ENCODE data around the gene FARP1. TPM values are rescaled to one million over a fixed set of nuclear protein-coding genes. Genes with fewer than 3 reads are reported as not detected.

Gene FARP1
- total RNA-seq, 4 donors from 2014 or later, result 103 to 172 (median 129) TPM

- no peak overlapping the region for H3K27ac ChIP-seq
- intact Hi-C loops (cut with DNase I), result no loop called here
- 96% methylated on average over 3 of the region's 3 CpGs for WGBS, 2 donors
- TF ChIP-seq POLR2A (IDR thresholded peaks at IDR 0.05) (no peak), CTCF (IDR thresholded peaks at IDR 0.05) (no peak)
- H3K9me3 ChIP-seq, result no peaks in the 10 kb centered on the region
- H3K27me3 ChIP-seq, result no peaks in the 10 kb centered on the region
- peaks cover 22 to 23% of the 10 kb centered on the region in 2 donors for H3K4me1 ChIP-seq
- no peaks in the 10 kb centered on the region for H3K36me3 ChIP-seq
- H3K4me3 ChIP-seq (replicated peaks in 1 of 3), result no peak overlapping the region
- DNase-seq, result no peak
Measured at GRCh38 chr13:98290261-98290660, 147.4 kb downstream of the FARP1 start.

GRCh38 chr13:98291658-98292057 is 148.8 kb downstream of the FARP1 start:
- Histone ChIP-seq H3K4me3 (replicated peaks in 1 of 3) (no peak overlapping the region), H3K27me3 (no peaks in the 10 kb centered on the region), H3K4me1 (peaks cover 19% of the 10 kb centered on the region in 2 donors), H3K27ac (no peak overlapping the region), H3K36me3 (no peaks in the 10 kb centered on the region), H3K9me3 (no peaks in the 10 kb centered on the region)
- intact Hi-C loops (cut with DNase I), result no loop called here
- 42 to 77% methylated on average over 2 of the region's 2 CpGs for WGBS, 2 donors
- TF ChIP-seq POLR2A (IDR thresholded peaks at IDR 0.05), result no peak
- TF ChIP-seq CTCF (IDR thresholded peaks at IDR 0.05), result no peak
- DNase-seq, result no peak

GRCh38 chr13:98293103-98293502 is 150.2 kb downstream of the FARP1 start:
- intact Hi-C loops (cut with DNase I), result no loop called here
- Histone ChIP-seq H3K9me3 (no peaks in the 10 kb centered on the region), H3K27me3 (no peaks in the 10 kb centered on the region), H3K27ac (peak overlapping the region in 2 of 3 donors; percentile 50 to 63), H3K4me3 (replicated peaks in 1 of 3) (no peak overlapping the region), H3K4me1 (peaks cover 19 to 23% of the 10 kb centered on the region in 2 donors), H3K36me3 (no peaks in the 10 kb centered on the region)
- 94 to 96% methylated on average over 2 of the region's 2 CpGs for WGBS, 2 donors
- DNase-seq, result peak in 1 of 2 donors; percentile 36
- no peak for TF ChIP-seq POLR2A (IDR thresholded peaks at IDR 0.05)
- no peak for TF ChIP-seq CTCF (IDR thresholded peaks at IDR 0.05)

GRCh38 chr13:98293570-98294142 is 150.8 kb downstream of the FARP1 start:
- WGBS, 2 donors, result 79 to 83% methylated on average over 4 of the region's 4 CpGs
- no peak for DNase-seq
- intact Hi-C loops (cut with DNase I), result no loop called here
- H3K4me3 ChIP-seq (replicated peaks in 1 of 3), result no peak overlapping the region
- peaks cover 24 to 28% of the 10 kb centered on the region in 2 donors for H3K4me1 ChIP-seq
- H3K36me3 ChIP-seq, result no peaks in the 10 kb centered on the region
- H3K27me3 ChIP-seq, result no peaks in the 10 kb centered on the region
- no peaks in the 10 kb centered on the region for H3K9me3 ChIP-seq
- peak overlapping the region in 2 of 3 donors; percentile 50 to 63 for H3K27ac ChIP-seq
- no peak for TF ChIP-seq CTCF (IDR thresholded peaks at IDR 0.05)
- no peak for TF ChIP-seq POLR2A (IDR thresholded peaks at IDR 0.05)

- Histone ChIP-seq H3K4me3 (replicated peaks in 1 of 3) (no peak overlapping the region), H3K27ac (no peak overlapping the region), H3K36me3 (no peaks in the 10 kb centered on the region), H3K4me1 (peaks cover 41 to 46% of the 10 kb centered on the region in 2 donors), H3K27me3 (no peaks in the 10 kb centered on the region), H3K9me3 (no peaks in the 10 kb centered on the region)
- TF ChIP-seq POLR2A (IDR thresholded peaks at IDR 0.05), result no peak
- no peak for DNase-seq
- 89 to 94% methylated on average over 2 of the region's 2 CpGs for WGBS, 2 donors
- intact Hi-C loops (cut with DNase I), result no loop called here
Measured at GRCh38 chr13:98295371-98295770, 152.5 kb downstream of the FARP1 start.
